GM12872 (cell line): ENCODE results near the gene SAFB.

Experiments used
- CTCF ChIP-seq: IDR thresholded peaks from 3 replicates; pipeline ENCODE4 v1.5.1; 2011; ENCODE audit warnings: low read depth, mild to moderate bottlenecking, low read length, moderate library complexity; ENCODE audit not compliant: insufficient read depth

SAFB gene

GRCh38 chr19:5714816-5715215 lies 91.9 kb downstream of the SAFB start:
- TF ChIP-seq CTCF: no peak

GRCh38 chr19:5717215-5717935 lies 94.5 kb downstream of the SAFB start:
- no peak for TF ChIP-seq CTCF
